Fibroblast of skin of left quadriceps (primary cell): Measurements from ENCODE around the gene DCDC2C.
"Not testable (repeated sequence)": the region's sequence is repeated elsewhere in the genome, so short reads cannot be mapped to it uniquely, and the experiment has no call there.

ENCODE experiments used
- DNase-seq, 2 experiments: peaks; one replicate each; pipeline ENCODE4 v3.0.0-alpha.2; 2013; ENCODE audit warnings: low read depth in 2 of 2

The DCDC2C gene

DNA sequence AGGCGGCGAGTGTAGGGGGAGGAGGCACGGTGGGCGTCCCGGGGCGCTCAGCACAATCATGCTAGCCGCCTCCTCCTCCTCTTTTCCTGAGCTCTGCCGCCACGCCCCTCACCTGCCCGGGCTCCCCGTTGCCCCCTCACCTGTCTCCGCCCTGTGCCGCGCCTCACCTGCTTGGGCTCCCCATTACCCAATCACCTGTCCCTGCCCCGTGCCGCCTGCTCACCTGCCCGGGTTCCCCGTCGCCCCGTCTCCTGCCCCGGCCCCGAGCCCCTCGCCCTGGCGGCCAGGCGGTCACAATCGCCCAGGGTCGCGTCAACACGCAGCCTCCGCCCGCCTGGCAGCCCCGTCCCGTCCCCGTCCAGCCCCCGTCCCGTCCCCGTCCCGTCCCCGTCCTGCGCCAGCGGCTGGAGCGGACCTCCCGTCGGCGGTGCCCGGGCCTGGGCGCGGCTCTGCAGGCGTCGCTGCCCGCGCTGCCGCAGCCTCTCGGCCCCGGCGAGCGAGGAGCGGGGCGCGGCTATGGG lies at the start of gene DCDC2C:
DCDC2C (plus strand) TSS at position 340 of the 521 bp plus-strand sequence; CDS start at position 517, 177 bp downstream.
- DNase-seq, result no peak

DNA sequence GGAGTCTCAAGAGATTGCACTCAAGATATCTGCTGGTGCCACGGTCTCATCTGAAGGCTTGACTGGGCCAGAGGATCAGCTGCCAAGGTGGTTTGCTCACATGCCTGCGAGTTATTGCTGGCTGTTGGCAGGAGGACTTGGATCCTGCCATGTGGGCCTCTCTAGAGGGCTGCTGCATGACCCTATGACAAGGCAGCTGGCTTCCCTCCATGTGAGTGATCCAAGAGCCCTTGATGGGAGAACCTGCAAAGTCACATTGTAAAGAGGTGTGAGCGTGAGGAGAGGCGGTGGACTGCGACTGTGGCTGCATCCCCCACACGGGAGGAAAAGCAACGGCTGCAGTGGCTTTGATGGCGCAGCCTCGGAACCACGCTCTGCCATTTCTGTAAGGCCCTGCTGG lies 49.4 kb upstream of the DCDC2C start:
- no peak for DNase-seq

- no peak for DNase-seq
Measured at GRCh38 chr2:3654531-3655225, 48.7 kb upstream of the DCDC2C start.

GRCh38 chr2:3655871-3656761 lies 47.3 kb upstream of the DCDC2C start:
- no peak for DNase-seq

DNA sequence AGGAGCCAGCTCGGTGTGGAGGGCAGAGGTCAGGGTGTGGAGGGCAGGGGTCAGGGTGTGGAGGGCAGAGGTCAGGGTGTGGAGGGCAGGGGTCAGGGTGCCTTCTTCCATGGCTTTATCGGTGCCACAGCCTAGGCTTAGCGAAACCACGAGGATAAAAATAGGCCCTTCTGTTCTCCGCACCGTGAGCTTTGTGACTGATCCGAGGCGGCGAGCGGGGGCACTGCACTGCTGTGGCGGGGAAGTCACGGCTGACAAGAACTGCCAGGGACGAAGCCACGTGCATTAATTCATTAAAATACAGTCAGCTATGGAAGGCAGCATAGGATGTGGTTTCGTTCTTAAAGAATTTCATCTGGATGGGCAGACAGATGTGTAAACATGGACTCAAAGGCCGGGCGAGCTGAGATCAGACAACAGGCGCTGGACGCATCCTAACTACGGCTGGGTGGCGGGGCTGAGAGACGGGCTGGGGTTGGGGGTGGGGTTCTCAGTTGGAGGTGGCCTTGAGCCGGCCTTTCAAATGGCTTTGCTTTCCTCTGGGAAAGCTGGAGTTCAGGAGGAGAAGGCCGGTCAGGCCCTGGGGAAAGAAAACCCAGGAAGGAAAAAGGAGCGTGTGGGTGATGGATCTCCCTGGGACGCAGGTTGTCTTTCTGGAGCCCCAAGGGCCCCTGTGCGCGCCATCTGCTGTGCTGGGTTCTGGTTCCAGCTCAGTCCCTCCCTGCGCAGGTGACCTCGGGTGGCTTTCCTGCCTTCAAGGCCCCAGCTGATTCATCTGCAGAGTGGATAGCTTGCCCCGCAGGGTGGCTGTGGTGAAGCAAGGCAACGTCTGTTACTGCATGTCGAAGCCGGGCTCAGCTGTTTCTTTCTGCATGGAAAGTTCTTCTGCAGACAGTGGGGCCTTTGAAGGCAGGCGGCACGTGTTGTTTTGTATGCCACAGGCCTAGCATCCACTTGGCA lies 46.3 kb upstream of the DCDC2C start:
- DNase-seq, result no peak

GRCh38 chr2:3657881-3658280 lies 45.5 kb upstream of the DCDC2C start, which contains the start of gene ALLC:
Gene ALLC (plus strand): TSS chr2:3658200. CDS start chr2:3671158, 12,958 bp downstream.
- no peak for DNase-seq

DNA sequence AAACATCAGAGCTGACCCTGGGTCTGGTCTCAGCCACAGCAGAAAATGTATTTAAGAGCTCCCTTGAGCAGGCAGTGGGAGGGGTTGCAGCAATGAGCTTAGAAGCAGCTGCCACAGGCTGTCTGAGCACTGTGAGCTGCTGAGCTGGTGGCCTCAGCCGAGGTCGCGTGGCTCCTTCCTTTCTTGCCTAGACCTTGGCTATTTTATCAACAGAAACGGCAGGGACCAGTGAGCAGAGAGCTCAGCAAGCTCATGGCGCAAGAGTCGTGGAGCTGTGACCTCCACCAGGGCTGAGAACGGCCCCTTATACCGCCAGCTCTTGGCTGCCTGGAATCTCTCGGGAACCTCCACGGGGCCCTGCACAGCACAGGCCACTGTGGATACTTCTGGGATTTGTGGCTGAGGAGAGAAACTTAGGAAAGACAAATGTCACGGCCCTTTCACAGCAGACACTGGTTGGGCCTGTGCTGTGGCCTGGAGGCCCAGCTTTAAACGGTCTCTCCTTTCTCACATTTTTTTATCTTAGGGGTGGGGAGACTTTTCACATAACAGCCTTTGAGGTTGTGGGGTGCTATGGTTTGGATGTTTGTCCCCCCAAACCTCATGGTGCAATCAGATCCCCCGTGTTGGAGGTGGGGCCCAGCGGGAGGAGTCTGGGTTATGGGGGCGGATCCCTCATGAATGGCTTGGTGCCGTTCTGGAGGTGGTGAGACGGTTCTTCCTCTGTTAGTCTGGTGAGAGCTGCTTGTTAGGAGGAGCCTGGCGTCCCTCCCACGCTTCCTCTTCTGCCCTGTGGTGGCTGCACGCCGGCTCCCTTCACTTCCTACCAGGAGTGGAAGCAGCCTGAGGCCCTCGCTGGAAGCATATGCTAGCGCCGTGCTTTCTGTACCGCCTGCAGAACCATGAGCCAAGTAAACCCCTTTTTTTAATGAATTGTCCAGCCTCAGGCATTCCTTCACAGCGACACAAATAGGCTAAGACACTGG lies 43.6 kb upstream of the DCDC2C start:
- no peak for DNase-seq

DNA sequence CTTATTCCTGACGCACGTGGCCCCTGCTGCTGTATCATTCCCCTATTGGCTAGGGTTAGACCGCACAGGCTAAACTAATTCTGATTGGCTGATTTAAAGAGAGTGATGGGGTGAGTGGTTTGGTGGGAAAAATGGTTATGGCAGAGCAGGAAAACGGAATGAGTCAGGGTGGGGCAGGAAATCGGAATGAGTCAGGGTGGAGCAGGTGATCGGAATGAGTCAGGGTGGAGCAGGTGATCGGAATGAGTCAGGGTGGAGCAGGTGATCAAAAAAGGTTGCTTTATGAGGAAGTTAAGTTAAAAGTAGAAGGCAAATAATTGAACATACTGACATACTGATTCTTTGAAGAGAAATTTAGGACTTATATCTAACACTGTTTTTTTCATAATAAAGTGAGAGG lies 42.7 kb upstream of the DCDC2C start:
- not testable (repeated sequence) for DNase-seq

DNA sequence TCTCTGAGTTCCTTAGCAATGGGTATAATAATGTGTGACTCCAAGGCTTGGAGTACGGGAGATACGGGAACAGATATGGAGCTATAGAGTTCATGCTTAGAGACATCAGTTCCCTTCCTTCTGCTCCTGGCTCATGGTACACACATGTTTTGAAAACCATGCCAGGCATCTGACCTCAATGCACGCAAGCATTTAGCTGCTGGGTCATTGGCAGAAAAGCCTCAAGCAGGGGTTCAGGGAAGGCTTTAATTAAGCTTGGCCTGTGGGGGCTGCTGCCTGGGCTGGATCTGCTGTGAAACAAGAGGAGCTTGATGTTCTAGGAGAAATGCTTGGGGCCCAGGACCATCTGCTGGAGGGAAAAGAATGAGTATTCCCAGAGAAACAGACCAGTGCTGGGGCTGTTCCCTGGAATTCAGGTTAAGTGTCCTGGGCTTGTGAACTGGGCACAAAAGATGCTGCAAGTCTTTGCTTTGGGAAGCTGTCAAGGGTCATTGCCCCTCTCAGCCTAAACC lies 42.2 kb upstream of the DCDC2C start:
- no peak for DNase-seq

DNA sequence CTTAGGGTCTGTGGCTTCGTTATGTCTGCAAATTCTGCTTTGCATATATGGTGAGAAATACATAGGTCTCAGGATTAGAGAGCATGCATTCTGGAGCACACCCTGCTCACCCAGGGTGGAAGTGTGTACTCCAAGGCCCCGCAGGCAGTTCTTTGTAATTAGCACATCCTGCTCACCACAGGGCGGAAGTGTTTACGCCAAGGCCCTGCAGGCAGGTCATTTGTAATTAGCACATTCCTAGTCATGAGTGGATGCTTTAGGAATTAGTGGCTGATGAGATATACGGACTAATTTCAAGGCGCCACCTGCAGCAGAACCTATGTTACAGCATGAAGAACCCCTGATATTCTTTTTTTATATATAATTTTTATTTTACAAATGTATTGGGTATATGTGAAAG lies 41.1 kb upstream of the DCDC2C start:
- DNase-seq, result no peak

GRCh38 chr2:3664118-3664517 lies 39.3 kb upstream of the DCDC2C start:
- DNase-seq, result no peak

DNA sequence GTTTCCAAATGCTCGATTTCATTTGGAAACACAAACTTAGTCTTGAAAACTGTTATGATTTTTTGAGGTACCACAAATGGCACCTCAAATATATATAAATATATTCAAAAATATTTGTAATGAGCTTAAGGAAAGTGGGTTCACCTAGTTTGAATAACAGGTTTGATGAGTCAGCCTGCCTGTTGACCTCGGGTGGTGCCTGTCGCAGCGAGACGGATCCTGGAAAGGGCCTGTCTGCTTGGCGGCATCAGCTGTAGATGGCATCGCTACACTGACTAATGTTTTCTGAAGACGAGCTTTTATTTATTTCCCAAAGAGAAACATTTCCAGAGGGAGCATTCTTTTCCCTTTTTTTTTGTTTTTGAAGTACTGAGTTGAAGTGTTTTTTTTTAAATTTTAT lies 38.5 kb upstream of the DCDC2C start:
- no peak for DNase-seq

- DNase-seq, result no peak
Measured at GRCh38 chr2:3665886-3666612, 37.3 kb upstream of the DCDC2C start.

GRCh38 chr2:3666613-3666975 lies 36.8 kb upstream of the DCDC2C start:
- no peak for DNase-seq

- DNase-seq, result no peak
Measured at GRCh38 chr2:3667151-3667631, 36.2 kb upstream of the DCDC2C start.

GRCh38 chr2:3669656-3670055 lies 33.7 kb upstream of the DCDC2C start:
- no peak for DNase-seq

GRCh38 chr2:3670376-3670775 lies 33.0 kb upstream of the DCDC2C start:
- DNase-seq, result no peak

DNA sequence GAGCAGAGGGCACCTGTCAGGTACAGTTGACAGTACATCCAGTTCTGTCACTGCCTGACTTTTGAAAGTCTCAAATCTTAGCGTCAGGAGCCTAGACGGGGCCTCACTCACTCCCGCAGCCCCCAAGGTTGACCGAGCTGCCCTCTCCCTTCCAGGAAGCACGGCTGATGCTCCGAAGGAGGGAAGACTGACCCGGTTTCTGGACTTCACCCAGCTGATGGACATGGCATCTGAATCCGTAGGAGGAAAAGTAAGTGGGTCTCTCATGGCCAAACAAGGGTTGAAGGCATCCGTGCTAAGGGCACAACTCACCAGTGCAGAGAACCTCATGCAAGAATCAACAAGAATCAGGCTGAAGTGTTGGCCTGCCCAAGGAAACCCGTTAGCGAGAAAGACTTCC lies 32.4 kb upstream of the DCDC2C start:
- no peak for DNase-seq
